PFSK-1 (cell line): ENCODE results near the gene COPZ2.

Experiments
- FOXP2 ChIP-seq: optimal IDR thresholded peaks from 2 replicates; pipeline ENCODE3; 2011; ENCODE audit warnings: borderline replicate concordance, control low read depth, inconsistent platforms; ENCODE audit not compliant: insufficient read depth; ENCODE audit errors: extremely low read length, extremely low read depth
- POLR2AphosphoS5 ChIP-seq: IDR thresholded peaks from 2 replicates; pipeline ENCODE4 v1.6.1; 2012; ENCODE audit warnings: low read depth, mild to moderate bottlenecking, control low read depth, low read length, moderate library complexity
- REST ChIP-seq, 2 experiments: IDR thresholded peaks; 2 replicates each; pipeline versions ENCODE4 v1.6.1 to v1.8.0; 2011 to 2012; ENCODE audit warnings: low read depth in 2 of 2, low read length in 2 of 2, control low read depth in 1 of 2, inconsistent platforms in 1 of 2, mild to moderate bottlenecking in 1 of 2, moderate library complexity in 1 of 2; ENCODE audit not compliant: insufficient read depth in 1 of 2
- SIN3A ChIP-seq: IDR thresholded peaks from 2 replicates; pipeline ENCODE4 v1.6.1; 2012; ENCODE audit warnings: mild to moderate bottlenecking, low read length, moderate library complexity, borderline replicate concordance; ENCODE audit not compliant: insufficient read depth
- TAF1 ChIP-seq: IDR thresholded peaks from 2 replicates; pipeline ENCODE4 v1.6.1; 2012; ENCODE audit warnings: low read length, control low read depth, borderline replicate concordance; ENCODE audit not compliant: insufficient read depth

GRCh38 chr17:48001197-48001596 is 36.4 kb downstream of the COPZ2 start:
- TF ChIP-seq POLR2AphosphoS5 (no peak), REST (IDR thresholded peaks at IDR 0.05; ENCODE audit: insufficient read depth in 1 of 2, low read depth in 2 of 2, low read length in 2 of 2) (no peak), TAF1 (no peak), FOXP2 (no peak), SIN3A (no peak)
